ENCODE results near the gene MAN2B1.
A peak's percentile ranks its signal among the peaks of the same experiment; 100 is the strongest.

MAN2B1 gene

GRCh38 chr19:12641456-12641855, 25.1 kb downstream of the MAN2B1 start:
- DNase-seq (ENCODE audit: low spot score), result no peak
- in situ Hi-C loops (cut with MboI; ENCODE audit: low pct_unique_long_range_greater_than_20kb, low sequenced_read_pairs, unreplicated experiment), result no loop called here
- no peak for TF ChIP-seq CTCF (IDR thresholded peaks at IDR 0.05; ENCODE audit: extremely low read depth, insufficient read depth, missing control alignments)

GRCh38 chr19:12639901-12640613, 26.5 kb downstream of the MAN2B1 start:
- peak; percentile 91 for DNase-seq (ENCODE audit: low spot score)
- in situ Hi-C loops (cut with MboI; ENCODE audit: low pct_unique_long_range_greater_than_20kb, low sequenced_read_pairs, unreplicated experiment), result no loop called here
- TF ChIP-seq CTCF (IDR thresholded peaks at IDR 0.05; ENCODE audit: extremely low read depth, insufficient read depth, missing control alignments), result peak; percentile 93

GRCh38 chr19:12638611-12639182, 27.8 kb downstream of the MAN2B1 start:
- in situ Hi-C loops (cut with MboI; ENCODE audit: low pct_unique_long_range_greater_than_20kb, low sequenced_read_pairs, unreplicated experiment), result no loop called here
- DNase-seq (ENCODE audit: low spot score), result no peak
- TF ChIP-seq CTCF (IDR thresholded peaks at IDR 0.05; ENCODE audit: extremely low read depth, insufficient read depth, missing control alignments), result no peak

GRCh38 chr19:12636631-12637030, 29.9 kb downstream of the MAN2B1 start:
- TF ChIP-seq CTCF (IDR thresholded peaks at IDR 0.05; ENCODE audit: extremely low read depth, insufficient read depth, missing control alignments), result no peak
- DNase-seq (ENCODE audit: low spot score), result no peak
- in situ Hi-C loops (cut with MboI; ENCODE audit: low pct_unique_long_range_greater_than_20kb, low sequenced_read_pairs, unreplicated experiment), result no loop called here

- no peak for DNase-seq (ENCODE audit: low spot score)
- no peak for TF ChIP-seq CTCF (IDR thresholded peaks at IDR 0.05; ENCODE audit: extremely low read depth, insufficient read depth, missing control alignments)
- in situ Hi-C loops (cut with MboI; ENCODE audit: low pct_unique_long_range_greater_than_20kb, low sequenced_read_pairs, unreplicated experiment), result no loop called here
These were observed 37.3 kb downstream of the MAN2B1 start for GRCh38 chr19:12629215-12629614.

GRCh38 chr19:12628040-12629022, 38.2 kb downstream of the MAN2B1 start:
- TF ChIP-seq CTCF (IDR thresholded peaks at IDR 0.05; ENCODE audit: extremely low read depth, insufficient read depth, missing control alignments), result no peak
- in situ Hi-C loops (cut with MboI; ENCODE audit: low pct_unique_long_range_greater_than_20kb, low sequenced_read_pairs, unreplicated experiment), result no loop called here
- no peak for DNase-seq (ENCODE audit: low spot score)

All from GM13977 (cell line).